GM12892 (cell line): ENCODE results near the gene ZMIZ1.
A peak's percentile ranks its signal among the peaks of the same experiment; 100 is the strongest.
"Not testable (repeated sequence)": the region's sequence is repeated elsewhere in the genome, so short reads cannot be mapped to it uniquely, and the experiment has no call there.

ENCODE experiments used
- DNase-seq: peaks from one replicate; pipeline ENCODE4 v3.0.0; 2011; ENCODE audit not compliant: insufficient read length
- FAIRE-seq: peaks from 2 replicates; lab custom pipeline; 2011; peaks lifted over from hg19 to GRCh38; lab: Jason Lieb, UNC
- POLR2A ChIP-seq: IDR thresholded peaks from 2 replicates; pipeline ENCODE4 v1.6.1; 2011; ENCODE audit warnings: low read depth, low read length, control low read depth
- POLR2AphosphoS5 ChIP-seq: IDR thresholded peaks from 2 replicates; pipeline ENCODE4 v1.6.1; 2011; ENCODE audit warnings: low read depth, low read length, control low read depth
- TAF1 ChIP-seq: IDR thresholded peaks from 2 replicates; pipeline ENCODE4 v1.6.1; 2011; ENCODE audit warnings: low read depth, mild to moderate bottlenecking, control low read depth, low read length, borderline replicate concordance

Gene ZMIZ1

GRCh38 chr10:79326361-79327089, 257.8 kb downstream of the ZMIZ1 start:
- no peak for DNase-seq
- TF ChIP-seq POLR2AphosphoS5 (no peak), TAF1 (no peak), POLR2A (no peak)
- FAIRE-seq: peak; percentile 68

- peak; percentile 44 for FAIRE-seq
- DNase-seq: no peak
- TF ChIP-seq POLR2AphosphoS5: no peak
- no peak for TF ChIP-seq POLR2A
- TF ChIP-seq TAF1: no peak
These were observed 258.3 kb downstream of the ZMIZ1 start for GRCh38 chr10:79327090-79327457.

- no peak for FAIRE-seq
- DNase-seq: no peak
- TF ChIP-seq POLR2AphosphoS5 (no peak), POLR2A (no peak), TAF1 (no peak)
These were observed 259.5 kb downstream of the ZMIZ1 start for GRCh38 chr10:79328147-79328701.

GRCh38 chr10:79328737-79329504, 260.2 kb downstream of the ZMIZ1 start:
- DNase-seq (no peak), FAIRE-seq (no peak)
- TF ChIP-seq TAF1: no peak
- TF ChIP-seq POLR2A: no peak
- no peak for TF ChIP-seq POLR2AphosphoS5

- TF ChIP-seq TAF1 (no peak), POLR2AphosphoS5 (no peak), POLR2A (no peak)
- DNase-seq: no peak
- FAIRE-seq: no peak
These were observed 260.8 kb downstream of the ZMIZ1 start for GRCh38 chr10:79329529-79329928.

- no peak for TF ChIP-seq POLR2A
- no peak for TF ChIP-seq TAF1
- FAIRE-seq (no peak), DNase-seq (no peak)
These were observed 262.5 kb downstream of the ZMIZ1 start for GRCh38 chr10:79331226-79331625.

- DNase-seq: peak; percentile 56
- TF ChIP-seq POLR2A (peak; percentile 65; the same call in 1 of the 2 replicates), POLR2AphosphoS5 (no peak), TAF1 (no peak)
- peak; percentile 94 for FAIRE-seq
These were observed 262.9 kb downstream of the ZMIZ1 start for GRCh38 chr10:79331709-79332108.

GRCh38 chr10:79332610-79333315, 264.0 kb downstream of the ZMIZ1 start:
- DNase-seq, FAIRE-seq: not testable (repeated sequence)

- FAIRE-seq: no peak
- TF ChIP-seq TAF1: no peak
- DNase-seq: no peak
These were observed 264.7 kb downstream of the ZMIZ1 start for GRCh38 chr10:79333513-79333912.

GRCh38 chr10:79334573-79334972, 265.8 kb downstream of the ZMIZ1 start:
- no peak for TF ChIP-seq POLR2AphosphoS5
- no peak for TF ChIP-seq POLR2A
- TF ChIP-seq TAF1: no peak
- FAIRE-seq (no peak), DNase-seq (no peak)

- DNase-seq: no peak
- TF ChIP-seq TAF1: no peak
These were observed 266.3 kb downstream of the ZMIZ1 start for GRCh38 chr10:79335094-79335469.

More at GRCh38 chr10:79335094-79335469, 266.3 kb downstream of the ZMIZ1 start:
- no peak for FAIRE-seq
